Caco-2 (cell line): Measurements from ENCODE around the gene OR6N1. TPM values are rescaled to one million over a fixed set of nuclear protein-coding genes. Genes with fewer than 3 reads are reported as not detected.

Source experiments
- BruUV-seq: library from RNA; stranded (reverse); fragments of 400-500 nt; replicated peaks from 2 replicates; lab custom pipeline; 2021; lab: Mats Ljungman, UMichigan
- CTCF ChIA-PET: fragments of 300-600 bp; sonication (Branson Sonifier 250); formaldehyde crosslinking; loops from one replicate; lab custom pipeline; 2022; ENCODE audit warnings: antibody characterized with exemption; lab: Charles Lee
- POLR2A ChIA-PET: fragments of 300-600 bp; sonication (Branson Sonifier 250); formaldehyde crosslinking; loops from one replicate; lab custom pipeline; 2022; ENCODE audit warnings: antibody characterized with exemption; lab: Charles Lee
- DNase-seq, 2 experiments: peaks; one replicate each; pipeline versions ENCODE4 v3.0.0 to v3.0.0-alpha.2; 2020 to 2022
- H3K27me3 ChIP-seq: replicated peaks from 2 replicates; pipeline ENCODE4 v1.6.0; 2011; ENCODE audit warnings: low read length; ENCODE audit not compliant: control insufficient read depth, insufficient read depth
- H3K36me3 ChIP-seq: 2 replicates; pipeline ENCODE4 v1.5.1; 2011; ENCODE audit warnings: low read length; ENCODE audit not compliant: control insufficient read depth, insufficient read depth
- H3K4me1 ChIP-seq: fragments of 250-450 bp; sonication (Bioruptor Pico); 2 replicates; pipeline ENCODE4 v1.5.1; 2020; ENCODE audit warnings: mild to moderate bottlenecking
- H3K4me3 ChIP-seq: 2 replicates; pipeline ENCODE4 v1.5.1; 2011; ENCODE audit warnings: low read depth, mild to moderate bottlenecking, control low read depth, low read length
- H3K9me3 ChIP-seq: fragments of 250-450 bp; sonication (Bioruptor Pico); 2 replicates; pipeline ENCODE4 v1.5.1; 2020; ENCODE audit warnings: mild to moderate bottlenecking, moderate library complexity
- H3K27ac Mint-ChIP-seq: one replicate; pipeline ENCODE4 v1.8.0; 2022; ENCODE audit warnings: mixed read lengths; ENCODE audit not compliant: unreplicated experiment
- H3K27me3 Mint-ChIP-seq: one replicate; pipeline ENCODE4 v1.8.0; 2022; ENCODE audit warnings: mixed read lengths; ENCODE audit not compliant: insufficient read depth, unreplicated experiment
- H3K36me3 Mint-ChIP-seq: one replicate; pipeline ENCODE4 v1.8.0; 2022; ENCODE audit warnings: mild to moderate bottlenecking, mixed read lengths; ENCODE audit not compliant: insufficient read depth, unreplicated experiment
- H3K4me1 Mint-ChIP-seq: one replicate; pipeline ENCODE4 v1.8.0; 2022; ENCODE audit warnings: low read depth, mixed read lengths; ENCODE audit not compliant: unreplicated experiment
- H3K4me3 Mint-ChIP-seq: one replicate; pipeline ENCODE4 v1.8.0; 2022; ENCODE audit warnings: mild to moderate bottlenecking, moderate library complexity, mixed read lengths; ENCODE audit not compliant: unreplicated experiment
- H3K9me3 Mint-ChIP-seq: one replicate; pipeline ENCODE4 v1.8.0; 2022; ENCODE audit warnings: mixed read lengths; ENCODE audit not compliant: unreplicated experiment
- intact Hi-C: fragments of 100-400 bp; cut with micrococcal nuclease; formaldehyde crosslinking; loops from one replicate; pipeline ENCODE4 v1.10.0; 2022; ENCODE audit not compliant: unreplicated experiment
- total RNA-seq: library from RNA; stranded (reverse); gene quantifications from 2 replicates; pipeline ENCODE4 v1.2.3, GENCODE V29; 2022
- TF ChIP-seq, protein P1 (sequence below), 2 experiments: fragments of 200-600 bp in 1 of 2; IDR thresholded peaks; 1 replicate in 1 of 2; 2 replicates in 1 of 2; pipeline versions ENCODE4 v1.5.1 to v1.8.0; 2011 to 2022; ENCODE audit warnings: antibody characterized with exemption in 1 of 2, control low read depth in 1 of 2, inconsistent platforms in 1 of 2, low read depth in 1 of 2, low read length in 1 of 2, mild to moderate bottlenecking in 1 of 2, moderate library complexity in 1 of 2; ENCODE audit not compliant: insufficient read depth in 1 of 2, severe bottlenecking in 1 of 2, unreplicated experiment in 1 of 2

The OR6N1 gene
- total RNA-seq, 1 experiment from 2014 or later, result not detected

DNA sequence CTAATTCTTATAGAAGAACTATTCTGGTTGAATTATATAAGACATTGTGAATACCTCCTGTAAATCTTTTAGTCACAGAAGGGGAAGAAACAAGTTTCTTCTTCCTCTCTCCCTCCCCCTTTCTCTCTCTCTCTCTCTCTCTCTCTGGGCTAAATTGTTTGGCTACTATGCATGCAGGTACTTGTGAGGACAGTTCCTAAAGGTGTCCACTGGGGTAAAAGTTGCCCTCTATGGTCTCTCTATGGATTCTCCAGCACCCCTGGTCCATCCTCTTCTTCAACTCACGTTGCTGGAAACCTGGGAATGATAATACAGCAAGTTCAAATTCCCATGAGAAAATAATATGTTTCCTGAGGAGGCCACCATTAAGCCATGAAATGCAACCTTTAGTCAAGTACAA lies 57.2 kb downstream of the OR6N1 start:
- no peaks in the 10 kb centered on the region for H3K9me3 Mint-ChIP-seq
- peaks cover 7% of the 10 kb centered on the region for H3K27me3 Mint-ChIP-seq
- ChIA-PET CTCF (no interaction called here), POLR2A (no interaction called here)
- no peak overlapping the region for H3K27ac Mint-ChIP-seq
- TF ChIP-seq, protein P1, sequence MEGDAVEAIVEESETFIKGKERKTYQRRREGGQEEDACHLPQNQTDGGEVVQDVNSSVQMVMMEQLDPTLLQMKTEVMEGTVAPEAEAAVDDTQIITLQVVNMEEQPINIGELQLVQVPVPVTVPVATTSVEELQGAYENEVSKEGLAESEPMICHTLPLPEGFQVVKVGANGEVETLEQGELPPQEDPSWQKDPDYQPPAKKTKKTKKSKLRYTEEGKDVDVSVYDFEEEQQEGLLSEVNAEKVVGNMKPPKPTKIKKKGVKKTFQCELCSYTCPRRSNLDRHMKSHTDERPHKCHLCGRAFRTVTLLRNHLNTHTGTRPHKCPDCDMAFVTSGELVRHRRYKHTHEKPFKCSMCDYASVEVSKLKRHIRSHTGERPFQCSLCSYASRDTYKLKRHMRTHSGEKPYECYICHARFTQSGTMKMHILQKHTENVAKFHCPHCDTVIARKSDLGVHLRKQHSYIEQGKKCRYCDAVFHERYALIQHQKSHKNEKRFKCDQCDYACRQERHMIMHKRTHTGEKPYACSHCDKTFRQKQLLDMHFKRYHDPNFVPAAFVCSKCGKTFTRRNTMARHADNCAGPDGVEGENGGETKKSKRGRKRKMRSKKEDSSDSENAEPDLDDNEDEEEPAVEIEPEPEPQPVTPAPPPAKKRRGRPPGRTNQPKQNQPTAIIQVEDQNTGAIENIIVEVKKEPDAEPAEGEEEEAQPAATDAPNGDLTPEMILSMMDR (IDR thresholded peaks at IDR 0.05; ENCODE audit: insufficient read depth in 1 of 2, low read depth in 1 of 2, low read length in 1 of 2, severe bottlenecking in 1 of 2, unreplicated experiment in 1 of 2), result no peak
- DNase-seq, result no peak
- Histone ChIP-seq H3K9me3 (no peaks in the 10 kb centered on the region), H3K4me1 (no peaks in the 10 kb centered on the region), H3K4me3 (no peak overlapping the region), H3K36me3 (no peaks in the 10 kb centered on the region), H3K27me3 (no peaks in the 10 kb centered on the region)
- intact Hi-C loops, result no loop called here
- H3K36me3 Mint-ChIP-seq, result no peaks in the 10 kb centered on the region
- H3K4me3 Mint-ChIP-seq, result no peak overlapping the region
- BruUV-seq, result no TSS peak
- H3K4me1 Mint-ChIP-seq, result no peaks in the 10 kb centered on the region

Other genes with a start within 250 kb of the OR6N1 start
- not detected in 2 replicates for gene OR6Y1, start 217.8 kb downstream of the OR6N1 start, total RNA-seq
- gene OR6P1, start 201.6 kb downstream of the OR6N1 start, total RNA-seq, result not detected in 2 replicates
- gene OR10X1, start 192.3 kb downstream of the OR6N1 start, total RNA-seq, result not detected in 2 replicates
- not detected in 2 replicates for gene OR10Z1, start 166.9 kb downstream of the OR6N1 start, total RNA-seq
- not detected in 2 replicates for gene SPTA1, start 85.5 kb downstream of the OR6N1 start, total RNA-seq
- gene OR6K2, start 71.5 kb downstream of the OR6N1 start, total RNA-seq, result not detected in 2 replicates
- gene OR6K3, start 51.5 kb downstream of the OR6N1 start, total RNA-seq, result not detected in 2 replicates
- not detected in 2 replicates for gene OR6K6, start 17.5 kb downstream of the OR6N1 start, total RNA-seq
- gene OR6N2, start 9.0 kb upstream of the OR6N1 start, total RNA-seq, result not detected in 2 replicates
- not detected in 2 replicates for gene MNDA, start 59.2 kb upstream of the OR6N1 start, total RNA-seq
- not detected in 2 replicates for gene PYHIN1, start 159.4 kb upstream of the OR6N1 start, total RNA-seq
- gene IFI16, start 237.7 kb upstream of the OR6N1 start, total RNA-seq, result 0.19 TPM in 1 of 2 replicates, not detected in the other